GM18909 (cell line): ENCODE measurements around the gene GH2.
"Not testable (repeated sequence)": the region's sequence is repeated elsewhere in the genome, so short reads cannot be mapped to it uniquely, and the experiment has no call there.

Experiments used
- ATAC-seq: cut with Tn5 transposase; IDR thresholded peaks from one replicate; pipeline ENCODE4 v1.9.1; 2021; ENCODE audit warnings: mild to moderate bottlenecking; ENCODE audit not compliant: unreplicated experiment, poor library complexity

The GH2 gene

DNA sequence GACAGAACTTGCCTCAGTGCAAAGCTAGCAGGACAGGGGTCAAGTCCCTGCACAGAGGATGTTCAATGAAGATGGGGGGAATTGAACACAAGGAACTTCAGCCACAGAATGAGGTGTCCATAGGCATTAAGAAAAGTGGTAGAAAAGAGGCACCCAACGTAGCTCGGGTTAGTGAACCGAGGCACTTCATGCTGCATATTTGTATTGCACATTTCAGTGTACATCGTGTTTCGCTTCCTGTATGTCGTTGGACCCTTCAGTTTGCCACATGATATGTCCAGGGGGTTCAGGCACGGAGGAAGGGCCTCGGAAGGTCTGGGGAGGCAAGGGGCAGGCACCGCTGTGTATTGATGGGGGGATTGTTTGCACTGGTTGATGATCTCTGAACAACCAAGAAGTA lies 3.3 kb downstream of the GH2 start:
- ATAC-seq, result not testable (repeated sequence)

DNA sequence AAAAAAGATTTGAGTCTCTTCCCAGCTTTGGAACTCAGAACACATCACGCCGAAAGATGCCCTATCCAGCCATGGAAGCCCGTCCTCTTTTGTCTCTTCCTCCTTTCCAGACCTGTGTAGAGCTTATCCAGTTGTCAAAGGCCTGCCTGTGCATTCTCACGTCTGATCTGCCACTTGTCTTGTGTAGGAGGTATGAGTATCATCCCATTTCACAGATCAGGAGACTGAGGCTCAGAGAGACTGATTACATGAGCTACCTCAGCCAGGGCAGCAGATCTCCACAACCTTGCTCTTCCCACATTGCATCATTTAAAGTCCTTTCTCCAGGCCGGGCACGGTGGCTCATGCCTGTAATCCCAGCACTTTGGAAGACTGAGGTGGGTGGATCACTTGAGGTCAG lies 7.1 kb downstream of the GH2 start:
- ATAC-seq, result not testable (repeated sequence)

DNA sequence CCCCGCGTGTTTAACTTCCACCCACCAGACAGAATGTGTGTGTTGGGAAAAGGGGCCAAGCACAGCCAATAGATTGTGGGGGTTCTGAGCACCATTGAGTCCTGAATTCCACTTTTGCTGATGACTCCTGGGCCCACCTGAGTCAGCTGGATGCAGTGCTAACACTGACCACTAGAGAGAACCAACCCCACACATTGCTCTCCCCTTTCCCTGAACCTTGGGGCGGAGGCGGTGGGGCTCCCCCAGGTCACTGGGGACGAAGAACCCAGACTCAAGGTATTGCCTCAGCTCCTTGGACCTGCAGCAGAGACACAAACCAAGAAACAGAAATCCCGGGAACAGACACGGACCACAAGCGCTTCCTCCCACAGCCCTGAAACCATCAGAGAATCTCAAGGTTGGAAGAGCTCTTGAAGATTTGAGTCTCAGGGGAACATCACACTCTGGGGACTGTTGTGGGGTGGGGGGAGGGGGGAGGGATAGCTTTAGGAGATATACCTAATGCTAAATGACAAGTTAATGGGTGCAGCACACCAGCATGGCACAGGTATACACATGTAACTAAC lies 7.6 kb downstream of the GH2 start:
- ATAC-seq, result not testable (repeated sequence)

DNA sequence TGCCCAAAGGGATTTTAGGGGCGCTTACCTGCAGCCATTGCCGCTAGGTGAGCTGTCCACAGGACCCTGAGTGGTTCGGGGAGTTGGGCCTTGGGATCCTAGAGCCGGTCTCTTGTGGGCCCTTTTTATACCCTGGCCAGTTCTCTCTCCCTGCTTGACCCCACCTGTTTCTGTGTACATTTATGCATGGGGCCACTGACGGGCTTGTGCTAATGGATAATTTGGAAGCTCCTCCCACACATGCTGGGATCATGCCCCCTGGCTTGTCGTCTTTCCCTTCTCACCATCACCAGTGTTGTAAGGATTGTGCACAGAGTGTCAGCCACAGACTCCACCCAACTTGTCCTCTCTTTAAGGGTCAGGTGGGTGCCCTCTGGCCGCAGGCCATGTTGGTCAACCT lies 8.2 kb downstream of the GH2 start, which contains the start of gene CSH2:
CSH2 (minus strand) TSS at position 101 of the 400 bp plus-strand sequence; CDS start at position 38, 63 bp downstream.
- ATAC-seq, result not testable (repeated sequence)

DNA sequence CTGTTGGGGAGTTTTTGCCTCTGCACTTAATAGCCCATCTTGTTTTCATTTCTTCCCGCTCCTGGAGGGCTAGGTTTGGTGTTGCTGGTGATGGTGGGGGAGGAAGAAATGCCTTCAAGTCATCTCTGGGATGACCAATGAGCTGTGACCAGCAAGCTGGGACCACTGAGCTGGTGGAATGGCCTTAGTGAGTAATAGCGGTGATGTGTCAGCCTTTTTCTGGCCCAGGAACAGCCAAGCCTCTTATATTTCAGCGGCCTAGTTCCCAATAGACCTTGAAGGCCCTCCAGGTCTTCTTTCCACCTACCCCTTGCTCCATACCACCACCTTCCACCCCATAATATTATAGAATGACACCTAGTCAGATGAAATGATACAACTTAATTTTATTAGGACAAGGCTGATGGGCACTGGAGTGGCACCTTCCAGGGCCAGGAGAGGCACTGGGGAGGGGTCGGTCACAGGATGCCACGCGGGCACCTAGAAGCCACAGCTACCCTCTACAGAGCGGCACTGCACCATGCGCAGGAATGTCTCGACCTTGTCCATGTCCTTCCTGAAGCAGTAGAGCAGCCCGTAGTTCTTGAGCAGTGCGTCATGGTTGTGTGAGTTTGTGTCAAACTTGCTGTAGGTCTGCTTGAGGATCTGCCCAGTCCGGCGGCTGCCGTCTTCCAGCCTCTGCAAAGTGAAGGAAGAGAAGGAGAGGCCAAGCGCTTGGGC lies 9.9 kb downstream of the GH2 start:
- not testable (repeated sequence) for ATAC-seq

DNA sequence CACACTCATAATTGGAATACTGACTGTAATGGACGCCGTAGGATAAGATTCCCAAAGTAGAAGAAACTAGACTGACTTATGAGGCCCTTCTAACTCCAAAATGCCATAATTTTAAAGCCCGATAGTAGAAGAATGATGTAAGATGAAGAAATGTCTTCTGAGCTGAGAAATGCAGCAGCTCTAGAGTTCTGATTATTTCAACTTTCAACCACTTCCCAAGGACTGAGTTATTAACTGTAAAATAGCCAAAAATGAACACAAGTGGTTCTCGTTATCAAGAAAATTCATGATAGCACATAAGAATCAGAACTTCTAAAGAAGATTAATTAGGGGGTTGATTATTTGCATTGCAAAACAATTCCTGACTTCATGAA lies 11.5 kb downstream of the GH2 start:
- not testable (repeated sequence) for ATAC-seq

DNA sequence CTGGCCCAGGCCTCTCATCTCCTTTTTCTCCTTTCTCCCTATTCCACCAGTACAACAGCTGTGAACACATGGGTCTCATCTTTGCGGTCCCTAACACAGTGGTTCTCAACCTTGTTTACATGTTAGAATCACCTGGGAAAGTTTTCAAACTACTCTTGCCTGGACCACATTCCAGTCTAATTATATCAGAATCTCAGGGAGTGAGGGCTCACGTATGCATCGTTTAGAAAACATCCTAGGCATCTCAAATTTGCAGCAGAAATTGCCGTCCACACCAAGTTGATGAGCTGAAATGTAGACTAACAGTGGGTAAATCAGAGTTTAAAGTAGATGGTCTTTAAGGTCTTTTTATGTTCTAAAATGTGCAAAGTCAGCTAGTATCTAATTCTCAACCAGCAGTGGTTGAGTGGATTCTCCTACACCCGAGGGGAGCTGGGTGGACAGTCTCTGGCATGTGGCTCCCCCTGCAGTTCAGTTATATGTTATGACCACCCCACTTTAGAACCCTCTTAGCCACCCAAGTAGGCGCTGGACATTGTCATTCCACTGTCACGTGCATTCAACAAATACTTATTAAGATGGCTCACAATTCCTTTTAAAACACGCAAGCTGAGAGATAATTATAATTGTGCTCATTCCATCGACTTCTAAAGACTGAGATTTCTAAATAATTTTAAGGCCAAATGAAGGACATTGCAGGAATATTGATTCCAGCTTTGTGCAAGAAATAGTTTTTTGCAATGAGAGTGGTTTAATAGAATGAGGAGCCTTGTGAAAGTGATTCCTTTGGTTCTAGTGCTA lies 12.1 kb downstream of the GH2 start:
- ATAC-seq, result not testable (repeated sequence)

DNA sequence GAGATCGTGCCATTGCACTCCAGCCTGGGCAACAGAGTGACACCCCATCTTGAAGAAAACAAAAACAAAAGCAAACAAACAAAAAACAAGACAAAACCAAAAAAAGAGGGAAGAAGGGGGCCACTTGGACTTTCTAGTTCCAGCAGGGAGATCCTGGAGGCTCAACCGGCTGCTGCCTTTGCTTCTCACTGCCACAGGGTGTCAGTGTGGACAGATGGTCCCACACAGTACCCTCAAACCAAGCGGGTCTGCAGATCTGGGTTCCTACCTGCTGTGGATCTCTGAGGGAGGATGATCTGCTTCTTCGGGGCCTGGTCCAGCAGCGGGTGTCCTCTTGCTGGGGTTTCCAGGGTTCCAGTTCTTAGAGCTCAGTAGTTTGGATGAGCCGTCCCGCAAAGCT lies 15.1 kb downstream of the GH2 start:
- ATAC-seq, result not testable (repeated sequence)

DNA sequence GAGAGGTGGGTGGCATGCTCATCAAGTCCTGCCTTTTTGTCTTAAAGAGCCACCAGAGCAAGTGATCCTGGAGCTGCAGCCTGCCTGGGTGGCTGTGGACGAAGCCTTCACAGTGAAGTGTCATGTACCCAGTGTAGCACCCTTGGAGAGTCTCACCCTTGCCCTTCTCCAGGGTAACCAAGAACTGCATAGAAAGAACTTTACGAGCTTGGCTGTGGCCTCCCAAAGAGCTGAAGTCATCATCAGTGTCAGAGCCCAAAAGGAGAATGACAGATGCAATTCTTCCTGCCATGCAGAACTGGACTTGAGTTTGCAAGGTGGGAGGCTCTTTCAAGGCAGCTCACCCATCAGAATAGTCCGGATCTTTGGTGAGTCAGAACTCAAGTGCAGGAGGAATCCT lies 22.5 kb downstream of the GH2 start:
- no peak for ATAC-seq

DNA sequence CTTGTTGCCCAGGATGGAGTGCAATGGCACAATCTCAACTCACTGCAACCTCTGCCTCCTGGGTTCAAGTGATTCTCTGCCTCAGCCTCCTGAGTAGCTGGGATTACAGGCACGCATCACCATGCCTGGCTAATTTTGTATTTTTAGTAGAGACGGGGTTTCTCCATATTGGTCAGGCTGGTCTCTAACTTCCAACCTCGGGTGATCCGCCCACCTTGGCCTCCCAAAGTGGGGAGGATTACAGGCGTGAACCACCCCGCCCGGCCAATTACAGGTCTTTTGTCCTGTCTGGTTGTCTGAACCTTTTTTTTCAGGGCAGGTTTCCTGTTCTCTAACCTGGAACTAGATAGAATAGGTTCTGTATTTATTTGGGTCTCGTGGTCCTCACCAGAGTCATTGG lies 25.3 kb downstream of the GH2 start:
- ATAC-seq, result not testable (repeated sequence)

DNA sequence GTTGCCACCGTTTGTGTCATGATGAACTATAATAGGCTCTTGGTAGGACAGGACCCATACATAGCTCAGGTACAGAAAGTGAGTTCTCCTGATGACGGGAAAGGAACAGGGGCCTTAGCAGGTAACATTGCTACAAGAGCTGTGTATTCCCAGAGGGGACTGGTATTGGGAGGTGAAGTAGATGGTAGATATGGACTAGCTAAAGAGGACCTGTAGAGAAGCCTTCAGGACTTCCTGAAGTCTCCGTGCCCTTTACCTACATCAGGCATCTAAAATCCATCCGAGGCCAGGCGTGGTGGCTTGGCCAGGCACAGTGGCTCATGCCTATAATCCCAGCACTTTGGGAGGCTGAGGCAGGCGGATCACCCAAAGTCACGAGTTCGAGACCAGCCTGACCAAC lies 26.6 kb downstream of the GH2 start:
- no peak for ATAC-seq

DNA sequence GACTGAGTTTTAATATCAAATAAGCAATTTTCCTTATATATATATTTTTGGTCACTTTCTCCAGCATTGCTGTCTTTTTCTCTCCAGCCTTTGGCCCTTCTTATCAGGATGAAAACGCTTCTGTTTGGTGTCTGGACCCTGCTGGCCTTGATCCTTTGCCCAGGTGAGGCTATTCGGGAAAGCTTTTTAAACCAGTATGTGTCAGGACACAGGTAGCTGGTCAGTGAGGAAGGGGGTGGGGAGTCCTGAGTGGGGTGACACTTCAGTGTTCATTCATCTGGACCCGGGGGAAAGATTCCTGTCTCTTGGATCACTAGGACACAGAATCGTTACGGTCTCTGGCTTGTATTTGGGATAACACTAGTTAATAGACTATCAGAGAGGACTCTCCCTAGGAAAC lies 27.0 kb downstream of the GH2 start:
- ATAC-seq, result no peak

DNA sequence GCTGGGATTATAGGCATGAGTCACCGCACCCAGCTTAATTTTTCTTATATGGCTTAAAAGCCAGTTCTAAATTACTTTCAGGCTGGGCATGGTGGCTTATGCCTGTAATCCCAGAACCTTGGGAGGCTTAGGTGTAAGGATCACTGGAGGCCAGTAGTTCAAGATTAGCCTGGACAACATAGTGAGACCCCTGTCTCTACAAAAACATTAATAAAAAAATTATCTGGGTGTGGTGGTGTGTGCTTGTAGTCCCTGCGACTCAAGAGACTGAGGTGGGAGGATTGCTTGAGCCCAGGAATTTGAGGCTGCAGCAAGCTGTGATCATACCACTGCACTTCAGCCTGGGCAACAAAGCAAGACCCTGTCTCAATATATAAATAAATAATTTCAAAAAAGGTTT lies 28.5 kb downstream of the GH2 start:
- ATAC-seq, result no peak

DNA sequence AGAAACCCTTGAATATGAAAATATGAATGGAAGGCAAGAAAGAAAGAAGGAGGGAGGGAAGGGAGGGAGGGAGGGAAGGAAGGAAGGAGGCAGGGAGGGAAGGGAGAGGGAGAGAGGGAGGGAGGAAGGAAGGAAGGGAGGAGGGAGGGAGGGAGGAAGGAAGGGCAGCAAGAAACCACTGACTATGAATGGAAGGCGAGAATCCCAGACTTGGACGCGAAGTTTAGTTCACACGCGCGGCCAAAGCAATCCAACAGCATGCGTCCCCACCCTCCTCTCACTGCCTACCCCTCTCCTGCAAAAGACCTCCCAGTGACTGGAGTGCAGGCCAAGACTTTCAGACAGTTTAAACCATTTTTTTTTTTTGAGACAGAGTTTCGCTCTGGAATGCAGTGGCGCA lies 31.3 kb downstream of the GH2 start:
- ATAC-seq, result no peak

DNA sequence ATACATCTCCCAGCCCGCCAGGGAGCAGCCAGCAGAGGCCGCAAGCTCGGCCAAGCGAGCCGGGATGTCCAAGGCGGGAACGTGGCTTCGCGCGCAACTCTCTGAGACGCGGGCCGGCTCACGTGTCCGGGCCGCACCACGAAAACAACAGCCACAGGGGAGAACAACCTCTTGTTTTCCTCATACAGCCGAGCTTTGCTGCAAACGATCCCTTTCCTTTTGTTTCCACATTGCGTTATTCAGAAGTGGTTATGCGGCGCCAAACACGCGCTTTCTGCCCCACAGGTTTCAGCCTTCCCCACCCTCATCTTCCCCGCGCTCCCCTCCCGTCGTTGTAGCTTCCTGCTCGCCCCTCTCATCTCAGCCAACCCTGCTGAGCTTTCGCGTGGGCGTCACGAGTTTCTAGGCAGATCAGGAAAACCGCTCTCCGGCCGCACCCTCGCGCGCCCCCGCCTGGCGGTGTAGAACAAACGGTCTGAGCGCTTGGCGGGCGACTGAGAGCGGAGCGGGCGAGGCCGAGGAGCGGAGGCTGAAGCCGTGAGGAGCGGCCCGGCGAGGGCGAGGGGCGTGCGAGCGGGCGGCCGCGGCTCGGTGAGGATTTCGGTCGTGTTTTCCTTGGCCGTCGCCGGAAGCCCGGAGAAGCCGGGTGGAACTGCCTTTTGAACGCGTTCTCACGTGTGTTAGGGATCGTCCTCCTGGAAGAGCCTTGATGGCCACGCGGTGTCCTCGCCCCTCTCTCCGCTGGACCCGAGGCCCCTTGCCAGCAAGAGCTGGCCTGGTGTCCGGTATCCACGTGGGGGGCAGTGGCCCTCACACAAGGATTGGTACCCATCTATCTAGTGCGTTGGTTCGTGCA lies 32.7 kb downstream of the GH2 start:
- peak; percentile 94 for ATAC-seq

DNA sequence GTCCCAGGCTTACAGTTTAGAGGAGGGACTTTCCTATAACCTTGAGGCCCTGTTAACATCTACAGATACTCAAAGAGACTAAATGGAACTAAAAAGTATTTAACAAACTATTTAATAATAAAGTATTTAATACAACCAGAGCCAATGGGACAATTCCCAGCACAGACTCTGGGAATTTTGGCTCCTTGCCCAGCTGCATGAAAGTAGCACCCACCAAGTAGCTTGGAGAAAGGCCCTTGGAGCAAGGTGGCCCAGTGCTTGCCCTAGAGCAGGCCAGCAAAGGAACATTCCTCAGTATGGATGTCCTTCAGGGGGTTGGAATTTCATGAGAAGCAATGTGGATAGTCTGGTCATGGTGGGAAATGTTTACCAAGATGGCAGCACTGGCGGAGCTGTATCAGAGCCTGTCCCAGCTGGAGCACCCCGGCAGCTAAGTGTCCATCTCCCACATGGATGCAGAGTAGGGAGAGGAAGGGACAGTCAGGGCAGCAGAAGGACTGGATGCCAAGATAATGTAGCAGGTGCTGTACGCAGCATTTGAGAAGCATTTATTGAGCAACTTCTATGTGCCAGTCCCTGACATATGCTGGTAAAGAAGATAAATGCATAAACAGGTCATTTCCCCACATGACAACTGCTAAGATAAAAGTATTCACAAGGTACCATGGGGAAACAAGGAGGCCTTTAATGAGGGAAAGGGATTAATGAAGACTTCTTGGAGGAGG lies 34.1 kb downstream of the GH2 start:
- no peak for ATAC-seq

DNA sequence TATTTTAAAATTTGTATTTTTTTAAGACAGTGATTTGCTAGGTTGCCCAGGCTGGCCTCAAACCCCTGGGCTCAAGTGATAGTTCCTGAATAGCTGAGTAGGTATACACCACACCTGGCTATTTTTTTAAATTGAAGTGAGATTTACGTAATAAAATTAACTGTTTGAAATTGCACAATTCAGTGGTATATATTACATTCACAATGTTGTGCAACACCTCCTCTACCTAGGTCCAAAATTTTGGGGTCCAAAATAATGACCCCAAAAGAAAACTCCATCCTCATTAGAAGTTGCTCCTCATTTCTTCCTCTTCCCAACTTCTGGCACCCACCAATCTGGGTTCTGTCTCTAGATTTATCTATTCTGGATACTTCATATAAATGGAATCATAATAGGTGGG lies 36.2 kb downstream of the GH2 start:
- no peak for ATAC-seq

DNA sequence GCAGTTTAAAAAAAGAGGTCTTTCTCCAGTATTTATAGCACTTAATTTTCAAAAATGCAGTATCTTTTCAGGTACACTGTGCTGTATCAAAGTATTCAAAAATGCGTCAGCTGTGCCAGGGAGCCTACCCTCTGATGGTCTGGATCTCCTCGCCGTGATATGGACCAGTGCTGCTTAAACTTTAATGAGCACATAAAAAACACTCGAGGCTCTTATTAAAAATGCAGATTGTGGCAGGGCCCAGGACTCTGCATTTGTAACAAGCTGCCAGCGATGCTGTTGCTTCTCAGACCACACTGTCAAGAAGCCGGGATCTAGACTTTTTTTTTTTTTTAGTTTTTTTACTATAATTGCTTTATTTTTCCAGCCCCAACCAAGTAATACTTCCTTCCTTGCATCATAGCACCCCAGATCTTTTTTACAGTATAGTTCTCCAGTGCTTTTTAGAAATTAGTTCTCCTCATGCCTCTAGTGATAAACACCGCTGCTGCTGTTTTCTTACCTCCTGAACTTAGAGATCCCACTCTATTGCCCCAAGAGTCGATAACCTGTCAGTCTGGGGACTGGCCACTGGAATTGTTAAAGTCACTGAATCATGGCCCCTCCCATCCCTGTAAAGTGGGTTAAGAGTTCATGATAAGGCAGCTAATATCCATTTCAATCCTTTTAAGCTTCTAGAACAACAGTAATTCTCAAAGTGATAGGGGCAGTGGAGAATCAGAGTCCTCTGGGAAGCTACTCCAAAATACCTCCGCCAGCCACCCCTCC lies 37.6 kb downstream of the GH2 start:
- ATAC-seq, result no peak

DNA sequence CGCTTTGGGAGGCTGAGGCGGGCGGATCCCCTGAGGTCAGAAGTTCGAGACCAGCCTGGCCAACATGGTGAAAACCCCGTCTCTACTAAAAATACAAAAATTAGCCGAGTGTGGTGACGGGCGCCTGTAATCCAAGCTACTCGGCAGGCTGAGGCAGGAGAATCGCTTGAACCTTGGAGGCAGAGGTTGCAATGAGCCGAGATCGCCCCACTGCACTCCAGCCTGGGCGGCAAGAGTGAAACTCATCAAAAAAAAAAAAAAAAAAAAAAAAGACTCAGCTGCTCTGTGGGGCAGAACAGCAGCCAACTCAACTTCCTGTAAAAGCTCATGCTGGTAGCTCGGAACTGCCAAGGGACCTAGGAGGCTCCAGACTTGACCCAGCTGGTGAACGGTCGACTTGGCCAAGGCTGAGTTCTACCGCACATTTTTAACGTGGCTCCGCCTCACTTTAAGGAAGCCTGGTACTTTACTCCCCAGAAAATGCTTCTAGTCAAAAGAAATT lies 38.3 kb downstream of the GH2 start:
- not testable (repeated sequence) for ATAC-seq
